ENCODE data around the gene F10. TPM values are rescaled to one million over a fixed set of nuclear protein-coding genes. Genes with fewer than 3 reads are reported as not detected.

Gene F10
- total RNA-seq, 1 donor from 2014 or later = 0.23 TPM

DNA sequence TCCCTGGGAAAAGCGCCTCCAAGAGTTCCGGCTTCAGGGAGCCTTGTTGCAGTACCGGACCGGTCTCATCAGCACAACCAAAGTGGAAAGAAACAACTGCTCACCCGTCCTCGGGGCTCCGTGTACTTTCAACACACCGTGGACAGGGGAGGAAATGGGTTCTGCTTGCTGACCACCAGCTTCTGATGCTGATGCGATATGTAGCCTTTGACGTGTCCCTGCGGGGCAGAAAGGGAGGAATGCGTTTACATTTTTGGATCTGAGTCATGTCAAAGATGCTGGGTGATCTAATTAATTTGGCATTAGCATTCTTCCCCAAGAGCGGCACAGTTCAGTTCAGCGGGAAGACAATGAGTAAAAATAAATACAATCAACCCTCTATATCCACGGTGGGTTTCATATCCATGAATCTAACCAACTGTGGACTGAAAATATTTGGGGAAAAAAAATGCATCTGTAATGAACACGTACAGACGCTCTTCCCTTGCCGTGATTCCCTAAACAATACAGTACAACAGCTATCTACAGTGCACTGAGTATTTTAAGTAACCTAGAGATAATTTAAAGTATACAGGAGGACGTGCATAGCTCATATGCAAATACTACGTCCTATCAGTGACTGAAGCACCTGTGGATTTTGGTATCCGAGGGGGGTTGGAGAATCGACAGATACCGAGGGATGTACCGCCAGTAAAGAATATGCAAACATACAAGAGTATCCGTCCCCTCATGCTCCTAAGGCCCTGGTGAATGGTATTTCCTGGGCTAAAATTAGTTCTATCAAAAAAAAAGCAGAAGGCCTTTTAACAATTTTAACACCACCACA, 55.7 kb downstream of the F10 start:
- Mint-ChIP-seq H3K36me3 (ENCODE audit: low read depth, unreplicated experiment) (peaks cover 45% of the 10 kb centered on the region), H3K4me1 (ENCODE audit: unreplicated experiment) (peaks cover 9% of the 10 kb centered on the region), H3K27ac (ENCODE audit: unreplicated experiment) (no peak overlapping the region), H3K27me3 (ENCODE audit: unreplicated experiment) (peaks cover 3% of the 10 kb centered on the region), H3K4me3 (ENCODE audit: unreplicated experiment) (no peak overlapping the region), H3K9me3 (ENCODE audit: unreplicated experiment) (no peaks in the 10 kb centered on the region)
- TF ChIP-seq, protein P1, sequence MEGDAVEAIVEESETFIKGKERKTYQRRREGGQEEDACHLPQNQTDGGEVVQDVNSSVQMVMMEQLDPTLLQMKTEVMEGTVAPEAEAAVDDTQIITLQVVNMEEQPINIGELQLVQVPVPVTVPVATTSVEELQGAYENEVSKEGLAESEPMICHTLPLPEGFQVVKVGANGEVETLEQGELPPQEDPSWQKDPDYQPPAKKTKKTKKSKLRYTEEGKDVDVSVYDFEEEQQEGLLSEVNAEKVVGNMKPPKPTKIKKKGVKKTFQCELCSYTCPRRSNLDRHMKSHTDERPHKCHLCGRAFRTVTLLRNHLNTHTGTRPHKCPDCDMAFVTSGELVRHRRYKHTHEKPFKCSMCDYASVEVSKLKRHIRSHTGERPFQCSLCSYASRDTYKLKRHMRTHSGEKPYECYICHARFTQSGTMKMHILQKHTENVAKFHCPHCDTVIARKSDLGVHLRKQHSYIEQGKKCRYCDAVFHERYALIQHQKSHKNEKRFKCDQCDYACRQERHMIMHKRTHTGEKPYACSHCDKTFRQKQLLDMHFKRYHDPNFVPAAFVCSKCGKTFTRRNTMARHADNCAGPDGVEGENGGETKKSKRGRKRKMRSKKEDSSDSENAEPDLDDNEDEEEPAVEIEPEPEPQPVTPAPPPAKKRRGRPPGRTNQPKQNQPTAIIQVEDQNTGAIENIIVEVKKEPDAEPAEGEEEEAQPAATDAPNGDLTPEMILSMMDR (IDR thresholded peaks at IDR 0.05; ENCODE audit: unreplicated experiment) = no peak
- no peak for DNase-seq (ENCODE audit: low spot score)

DNA sequence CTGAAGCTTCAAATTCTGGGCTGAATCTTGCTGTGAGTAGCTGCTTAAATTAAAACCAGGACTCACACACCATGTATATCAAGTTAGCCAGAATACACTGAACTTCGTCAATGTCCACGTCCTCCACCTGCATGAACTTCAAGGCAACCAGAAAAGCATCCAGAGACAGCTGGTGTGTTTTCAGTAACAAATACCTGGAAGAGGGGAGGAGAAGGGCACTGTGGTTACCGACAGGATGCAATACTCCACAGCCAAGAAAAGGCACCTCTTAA, 56.2 kb downstream of the F10 start:
- Mint-ChIP-seq H3K27ac (ENCODE audit: unreplicated experiment) (no peak overlapping the region), H3K4me1 (ENCODE audit: unreplicated experiment) (peaks cover 9% of the 10 kb centered on the region), H3K27me3 (ENCODE audit: unreplicated experiment) (peaks cover 3% of the 10 kb centered on the region), H3K9me3 (ENCODE audit: unreplicated experiment) (no peaks in the 10 kb centered on the region), H3K36me3 (ENCODE audit: low read depth, unreplicated experiment) (peaks cover 46% of the 10 kb centered on the region), H3K4me3 (ENCODE audit: unreplicated experiment) (no peak overlapping the region)
- TF ChIP-seq, protein P1 (IDR thresholded peaks at IDR 0.05; ENCODE audit: unreplicated experiment) = no peak
- DNase-seq (ENCODE audit: low spot score) = no peak

DNA sequence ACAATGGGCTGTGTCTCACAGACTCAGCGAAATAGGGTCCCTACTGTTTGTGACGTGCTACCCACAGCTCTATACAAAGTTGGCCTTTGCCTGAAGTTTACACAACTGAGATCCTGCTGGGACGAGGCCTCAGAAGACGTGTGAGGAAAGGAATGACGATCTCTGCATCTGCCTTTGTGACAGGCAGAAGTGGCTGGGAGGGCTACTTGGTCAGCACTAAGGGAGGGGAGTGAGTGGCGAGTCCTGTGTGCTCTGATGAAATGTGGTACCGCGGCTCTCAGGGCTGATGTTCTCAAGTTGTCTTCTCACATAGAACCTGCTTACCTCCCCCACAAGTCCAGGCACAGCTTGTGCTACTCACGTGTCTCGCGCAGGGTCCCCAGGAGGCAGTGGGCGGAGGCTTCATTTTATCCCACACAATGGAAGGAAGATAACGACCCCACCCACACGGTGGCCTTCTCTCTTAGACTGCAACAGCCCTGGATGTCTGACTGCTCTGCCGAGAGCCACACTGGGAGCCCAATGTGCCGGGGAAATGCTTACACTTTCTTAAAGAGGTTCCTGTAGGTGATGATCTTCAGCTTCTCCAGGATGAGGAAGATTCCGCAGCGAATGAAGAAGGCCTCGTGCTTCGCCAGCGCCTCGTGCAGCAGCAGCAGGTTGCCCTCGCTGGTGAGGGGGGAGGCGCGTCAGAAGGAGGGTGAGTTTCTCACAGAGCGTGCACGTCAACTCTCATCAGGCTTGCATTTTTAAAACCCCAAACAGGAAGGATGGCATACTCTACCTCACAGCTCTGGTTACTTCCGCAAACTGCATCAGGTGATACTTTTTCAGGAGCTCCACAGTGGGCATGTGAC, 57.0 kb downstream of the F10 start:
- peak overlapping the region; percentile 48 for H3K27ac Mint-ChIP-seq (ENCODE audit: unreplicated experiment)
- H3K4me3 Mint-ChIP-seq (ENCODE audit: unreplicated experiment) = no peak overlapping the region
- TF ChIP-seq, protein P1 (IDR thresholded peaks at IDR 0.05; ENCODE audit: unreplicated experiment) = no peak
- peaks cover 9% of the 10 kb centered on the region for H3K4me1 Mint-ChIP-seq (ENCODE audit: unreplicated experiment)
- no peak for DNase-seq (ENCODE audit: low spot score)
- peaks cover 42% of the 10 kb centered on the region for H3K36me3 Mint-ChIP-seq (ENCODE audit: low read depth, unreplicated experiment)
- peaks cover 3% of the 10 kb centered on the region for H3K27me3 Mint-ChIP-seq (ENCODE audit: unreplicated experiment)
- H3K9me3 Mint-ChIP-seq (ENCODE audit: unreplicated experiment) = no peaks in the 10 kb centered on the region

DNA sequence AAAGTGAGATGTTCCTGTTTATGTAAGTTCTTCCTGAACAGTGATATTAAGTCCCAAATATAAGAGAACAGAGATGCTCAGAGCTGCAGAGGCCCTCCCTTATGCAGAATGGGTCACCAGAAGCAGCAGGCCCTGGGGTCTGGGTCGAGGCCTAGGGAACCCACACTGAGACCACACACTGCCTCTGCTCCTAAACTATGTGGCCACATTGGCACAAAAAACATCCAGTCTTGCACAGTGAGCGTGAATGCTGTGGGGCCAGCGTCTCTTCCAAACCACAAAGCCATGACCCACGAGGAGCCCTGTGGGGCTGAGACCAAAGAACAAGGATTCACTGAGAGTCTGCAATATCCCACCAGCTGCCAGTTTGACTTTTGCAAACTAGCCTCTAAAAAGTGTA, 59.4 kb downstream of the F10 start:
- TF ChIP-seq, protein P1 (IDR thresholded peaks at IDR 0.05; ENCODE audit: unreplicated experiment) = no peak
- Mint-ChIP-seq H3K4me3 (ENCODE audit: unreplicated experiment) (no peak overlapping the region), H3K36me3 (ENCODE audit: low read depth, unreplicated experiment) (peaks cover 32% of the 10 kb centered on the region), H3K27me3 (ENCODE audit: unreplicated experiment) (peaks cover under 1% of the 10 kb centered on the region), H3K4me1 (ENCODE audit: unreplicated experiment) (peaks cover 21% of the 10 kb centered on the region), H3K27ac (ENCODE audit: unreplicated experiment) (no peak overlapping the region), H3K9me3 (ENCODE audit: unreplicated experiment) (no peaks in the 10 kb centered on the region)
- DNase-seq (ENCODE audit: low spot score) = no peak
